ENCODE data around the gene MED12. TPM values are rescaled to one million over a fixed set of nuclear protein-coding genes. Genes with fewer than 3 reads are reported as not detected.

The MED12 gene
- total RNA-seq, 1 donor from 2014 or later, result 58.5 TPM

DNA sequence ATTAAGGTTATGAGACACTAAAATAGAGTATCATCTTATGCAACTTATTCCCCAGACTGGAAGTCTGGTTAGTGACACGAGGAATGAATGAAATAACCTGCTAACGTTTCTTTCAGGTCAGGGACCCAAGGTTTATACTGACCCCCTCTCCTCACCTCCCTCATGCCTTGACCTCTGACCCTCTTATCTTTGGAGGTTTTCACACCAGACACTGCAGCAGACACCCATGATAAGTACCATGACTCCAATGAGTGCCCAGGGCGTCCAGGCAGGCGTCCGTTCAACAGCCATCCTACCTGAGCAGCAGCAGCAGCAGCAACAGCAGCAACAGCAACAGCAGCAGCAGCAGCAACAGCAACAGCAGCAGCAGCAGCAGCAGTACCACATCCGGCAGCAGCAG, 22.0 kb downstream of the MED12 start:
- DNase-seq (ENCODE audit: extremely low spot score, unreplicated experiment), result no peak
- Mint-ChIP-seq H3K4me1 (ENCODE audit: unreplicated experiment) (peaks cover 6% of the 10 kb centered on the region), H3K36me3 (ENCODE audit: unreplicated experiment) (peaks cover 11% of the 10 kb centered on the region), H3K4me3 (ENCODE audit: unreplicated experiment) (no peak overlapping the region), H3K27me3 (ENCODE audit: unreplicated experiment) (no peaks in the 10 kb centered on the region), H3K27ac (ENCODE audit: unreplicated experiment) (no peak overlapping the region), H3K9me3 (ENCODE audit: unreplicated experiment) (no peaks in the 10 kb centered on the region)
- no peak for TF ChIP-seq CTCF (IDR thresholded peaks at IDR 0.05)

- H3K36me3 Mint-ChIP-seq (ENCODE audit: unreplicated experiment), result peaks cover 4% of the 10 kb centered on the region
- H3K9me3 Mint-ChIP-seq (ENCODE audit: unreplicated experiment), result no peaks in the 10 kb centered on the region
- DNase-seq (ENCODE audit: extremely low spot score, unreplicated experiment), result no peak
- H3K27ac Mint-ChIP-seq (ENCODE audit: unreplicated experiment), result no peak overlapping the region
- H3K27me3 Mint-ChIP-seq (ENCODE audit: unreplicated experiment), result no peaks in the 10 kb centered on the region
- H3K4me3 Mint-ChIP-seq (ENCODE audit: unreplicated experiment), result no peak overlapping the region
- peaks cover 15% of the 10 kb centered on the region for H3K4me1 Mint-ChIP-seq (ENCODE audit: unreplicated experiment)
- no peak for TF ChIP-seq CTCF (IDR thresholded peaks at IDR 0.05)
These were observed 25.1 kb downstream of the MED12 start for GRCh38 chrX:71143508-71143907.

- Mint-ChIP-seq H3K4me3 (ENCODE audit: unreplicated experiment) (peak within 1 kb of the TSS; percentile 52), H3K9me3 (ENCODE audit: unreplicated experiment) (no peaks in the 10 kb centered on the region), H3K27me3 (ENCODE audit: unreplicated experiment) (no peaks in the 10 kb centered on the region), H3K36me3 (ENCODE audit: unreplicated experiment) (no peaks in the 10 kb centered on the region), H3K4me1 (ENCODE audit: unreplicated experiment) (peaks cover 15% of the 10 kb centered on the region), H3K27ac (ENCODE audit: unreplicated experiment) (no peak within 1 kb of the TSS)
- DNase-seq (ENCODE audit: extremely low spot score, unreplicated experiment), result no peak
- no peak for TF ChIP-seq CTCF (IDR thresholded peaks at IDR 0.05)
These were observed 26.3 kb downstream of the MED12 start, which contains the start of gene NLGN3 for GRCh38 chrX:71144651-71145050. Gene NLGN3, plus strand, starts transcription at chrX:71144841. Its CDS starts 2,909 bp downstream, at chrX:71147750.

DNA sequence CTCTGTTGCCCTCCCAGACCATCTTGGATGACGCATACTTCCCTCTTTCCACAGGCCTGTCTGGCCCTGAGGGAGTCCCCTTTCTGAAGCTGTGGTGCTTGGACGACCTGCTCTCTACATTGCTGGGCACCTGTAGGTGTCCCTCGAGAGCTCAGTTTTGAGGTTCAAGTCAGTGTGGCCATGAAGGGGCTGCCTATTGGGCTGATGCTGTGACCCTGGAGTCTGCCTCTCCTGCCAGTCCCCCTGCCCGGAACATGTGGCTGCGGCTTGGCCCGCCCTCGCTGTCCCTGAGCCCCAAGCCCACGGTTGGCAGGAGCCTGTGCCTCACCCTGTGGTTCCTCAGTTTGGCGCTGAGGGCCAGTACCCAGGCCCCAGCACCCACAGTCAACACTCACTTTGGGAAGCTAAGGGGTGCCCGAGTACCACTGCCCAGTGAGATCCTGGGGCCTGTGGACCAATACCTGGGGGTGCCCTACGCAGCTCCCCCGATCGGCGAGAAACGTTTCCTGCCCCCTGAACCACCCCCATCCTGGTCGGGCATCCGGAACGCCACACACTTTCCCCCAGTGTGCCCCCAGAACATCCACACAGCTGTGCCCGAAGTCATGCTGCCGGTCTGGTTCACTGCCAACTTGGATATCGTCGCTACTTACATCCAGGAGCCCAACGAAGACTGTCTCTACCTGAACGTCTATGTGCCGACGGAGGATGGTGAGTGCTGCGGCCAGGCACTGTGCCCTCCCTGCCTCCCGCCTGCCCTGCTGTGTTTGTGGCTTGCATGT, 29.3 kb downstream of the MED12 start:
- Mint-ChIP-seq H3K27ac (ENCODE audit: unreplicated experiment) (no peak overlapping the region), H3K27me3 (ENCODE audit: unreplicated experiment) (no peaks in the 10 kb centered on the region), H3K4me1 (ENCODE audit: unreplicated experiment) (peaks cover 15% of the 10 kb centered on the region), H3K9me3 (ENCODE audit: unreplicated experiment) (peaks cover 4% of the 10 kb centered on the region), H3K36me3 (ENCODE audit: unreplicated experiment) (no peaks in the 10 kb centered on the region), H3K4me3 (ENCODE audit: unreplicated experiment) (no peak overlapping the region)
- no peak for DNase-seq (ENCODE audit: extremely low spot score, unreplicated experiment)
- TF ChIP-seq CTCF (IDR thresholded peaks at IDR 0.05), result no peak

DNA sequence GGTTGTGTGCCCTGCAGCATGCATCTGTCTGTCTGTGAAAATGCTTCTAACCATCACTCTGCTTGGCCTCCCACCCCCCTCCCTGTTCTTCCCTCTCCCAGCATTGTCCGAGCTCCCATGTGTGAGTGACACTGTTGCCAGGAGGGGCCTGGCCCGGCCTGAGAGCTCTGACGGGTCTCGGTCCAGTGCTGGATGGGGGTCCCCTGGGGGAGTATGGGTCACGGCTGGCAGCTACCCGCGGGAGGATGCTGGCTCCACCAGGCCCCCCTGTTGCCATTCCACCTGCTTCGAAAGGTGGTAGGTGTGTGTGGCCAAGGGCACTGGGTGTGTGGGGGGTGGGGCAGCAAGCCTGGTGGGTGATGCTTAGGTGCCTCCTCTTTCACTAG, 29.9 kb downstream of the MED12 start:
- no peak for DNase-seq (ENCODE audit: extremely low spot score, unreplicated experiment)
- H3K9me3 Mint-ChIP-seq (ENCODE audit: unreplicated experiment), result peaks cover 8% of the 10 kb centered on the region
- no peaks in the 10 kb centered on the region for H3K36me3 Mint-ChIP-seq (ENCODE audit: unreplicated experiment)
- no peak for TF ChIP-seq CTCF (IDR thresholded peaks at IDR 0.05)
- no peak overlapping the region for H3K4me3 Mint-ChIP-seq (ENCODE audit: unreplicated experiment)
- no peaks in the 10 kb centered on the region for H3K27me3 Mint-ChIP-seq (ENCODE audit: unreplicated experiment)
- no peak overlapping the region for H3K27ac Mint-ChIP-seq (ENCODE audit: unreplicated experiment)
- peaks cover 15% of the 10 kb centered on the region for H3K4me1 Mint-ChIP-seq (ENCODE audit: unreplicated experiment)

Measured in osteocyte (in vitro differentiated cells).